Mesenchymal stem cell (in vitro differentiated cells and primary cell): ENCODE measurements around the gene AURKB.
A peak's percentile ranks its signal among the peaks of the same experiment; 100 is the strongest.

Source experiments
- DNase-seq: peaks from one replicate; pipeline ENCODE4 v3.0.0-alpha.2; 2013
- H2AFZ ChIP-seq: one replicate; pipeline ENCODE4 v1.6.1; 2013; ENCODE audit warnings: low read depth, mild to moderate bottlenecking, control low read depth, inconsistent platforms, low read length, moderate library complexity
- H2AK5ac ChIP-seq: 2 replicates; pipeline ENCODE4 v1.6.1; 2013; ENCODE audit warnings: low read length, moderate library complexity, mild to moderate bottlenecking, inconsistent platforms; ENCODE audit not compliant: severe bottlenecking
- H2BK120ac ChIP-seq: one replicate; pipeline ENCODE4 v1.6.1; 2013; ENCODE audit warnings: low read depth, mild to moderate bottlenecking, inconsistent platforms, low read length, moderate library complexity
- H2BK12ac ChIP-seq, 2 experiments: one replicate each; pipeline ENCODE4 v1.6.1; 2013; ENCODE audit warnings: inconsistent platforms in 2 of 2, low read length in 2 of 2, mild to moderate bottlenecking in 2 of 2, moderate library complexity in 2 of 2, control low read depth in 1 of 2
- H2BK15ac ChIP-seq: one replicate; pipeline ENCODE4 v1.6.1; 2013; ENCODE audit warnings: mild to moderate bottlenecking, low read depth, inconsistent platforms; ENCODE audit not compliant: poor library complexity, severe bottlenecking
- H2BK5ac ChIP-seq: 2 replicates; pipeline ENCODE4 v1.6.1; 2013; ENCODE audit warnings: low read depth, mild to moderate bottlenecking, low read length, control low read depth, inconsistent platforms; ENCODE audit not compliant: poor library complexity, severe bottlenecking
- H3K14ac ChIP-seq, 2 experiments: one replicate each; pipeline ENCODE4 v1.6.1; 2013; ENCODE audit warnings: inconsistent platforms in 2 of 2, low read length in 2 of 2, control low read depth in 1 of 2, mild to moderate bottlenecking in 1 of 2, moderate library complexity in 1 of 2
- H3K18ac ChIP-seq, 2 experiments: one replicate each; pipeline ENCODE4 v1.6.1; 2013; ENCODE audit warnings: inconsistent platforms in 2 of 2, low read length in 2 of 2, control low read depth in 1 of 2, low read depth in 1 of 2, mild to moderate bottlenecking in 1 of 2
- H3K23ac ChIP-seq, 2 experiments: one replicate each; pipeline ENCODE4 v1.6.1; 2013; ENCODE audit warnings: inconsistent platforms in 2 of 2, low read length in 2 of 2, mild to moderate bottlenecking in 2 of 2, moderate library complexity in 2 of 2, control low read depth in 1 of 2
- H3K27ac ChIP-seq: 2 replicates; pipeline ENCODE4 v1.5.1; 2013; ENCODE audit warnings: mild to moderate bottlenecking, moderate library complexity, low read length, control low read depth, inconsistent platforms; ENCODE audit not compliant: poor library complexity, severe bottlenecking
- H3K27me3 ChIP-seq, 2 experiments: 2 replicates each; pipeline versions ENCODE4 v1.6.1 to v1.7.0; 2013; ENCODE audit warnings: low read length in 2 of 2, mild to moderate bottlenecking in 2 of 2, moderate library complexity in 2 of 2, control low read depth in 1 of 2, inconsistent platforms in 1 of 2; ENCODE audit not compliant: control insufficient read depth in 1 of 2, insufficient read depth in 1 of 2
- H3K36me3 ChIP-seq, 2 experiments: 2 replicates each; pipeline versions ENCODE4 v1.6.1 to v1.7.0; 2013; ENCODE audit warnings: low read length in 2 of 2, control low read depth in 1 of 2, inconsistent platforms in 1 of 2, low read depth in 1 of 2, mild to moderate bottlenecking in 1 of 2; ENCODE audit not compliant: insufficient read depth in 2 of 2, control insufficient read depth in 1 of 2
- H3K4ac ChIP-seq, 2 experiments: one replicate each; pipeline ENCODE4 v1.6.1; 2013; ENCODE audit warnings: inconsistent platforms in 2 of 2, low read length in 2 of 2, mild to moderate bottlenecking in 2 of 2, moderate library complexity in 2 of 2, control low read depth in 1 of 2, low read depth in 1 of 2
- H3K4me1 ChIP-seq: 2 replicates; pipeline ENCODE4 v1.6.1; 2013; ENCODE audit warnings: low read depth, low read length, control low read depth; ENCODE audit not compliant: control insufficient read depth, insufficient read depth
- H3K4me2 ChIP-seq: 2 replicates; pipeline ENCODE4 v1.6.1; 2013; ENCODE audit warnings: low read length, mild to moderate bottlenecking, inconsistent platforms; ENCODE audit not compliant: poor library complexity, severe bottlenecking
- H3K4me3 ChIP-seq, 2 experiments: 2 replicates each; pipeline versions ENCODE4 v1.5.1 to v1.7.0; 2013; ENCODE audit warnings: low read length in 2 of 2, mild to moderate bottlenecking in 2 of 2, control low read depth in 1 of 2, low read depth in 1 of 2; ENCODE audit not compliant: insufficient read depth in 1 of 2
- H3K79me1 ChIP-seq: replicated peaks from 2 replicates; pipeline ENCODE4 v1.6.1; 2013; ENCODE audit warnings: mild to moderate bottlenecking, control low read depth, low read length, inconsistent platforms; ENCODE audit not compliant: poor library complexity, severe bottlenecking
- H3K9ac ChIP-seq: 2 replicates; pipeline ENCODE4 v1.7.0; 2013; ENCODE audit warnings: mild to moderate bottlenecking, low read length, moderate library complexity
- H3K9me3 ChIP-seq: 2 replicates; pipeline ENCODE4 v1.7.0; 2013; ENCODE audit warnings: mild to moderate bottlenecking, low read length; ENCODE audit not compliant: control insufficient read depth
- H4K8ac ChIP-seq: one replicate; pipeline ENCODE4 v1.6.1; 2013; ENCODE audit warnings: inconsistent platforms, mild to moderate bottlenecking, low read length, moderate library complexity
- H4K91ac ChIP-seq: one replicate; pipeline ENCODE4 v1.6.1; 2013; ENCODE audit warnings: mild to moderate bottlenecking, low read length, inconsistent platforms
- WGBS: methylation state at CpG from one replicate; pipeline ENCODE4 v1.1.7; 2013; ENCODE audit warnings: mixed read lengths; 5-methylcytosine and 5-hydroxymethylcytosine counted together

Gene AURKB

GRCh38 chr17:8249621-8250500 is 39.5 kb upstream of the AURKB start:
- no peak overlapping the region for H2BK15ac ChIP-seq
- peak overlapping the region; percentile 97 for H3K9ac ChIP-seq
- peak overlapping the region; percentile 50 for H3K27ac ChIP-seq
- H3K36me3 ChIP-seq, result peaks cover 7 to 13% of the 10 kb centered on the region in 2 experiments
- no peak overlapping the region for H3K4ac ChIP-seq
- no peak overlapping the region for H2AK5ac ChIP-seq
- WGBS, result 24% methylated on average over 10 of the region's 10 CpGs
- no peak overlapping the region for H2BK5ac ChIP-seq
- DNase-seq, result no peak
- H3K14ac ChIP-seq, result no peak overlapping the region
- peaks cover 40% of the 10 kb centered on the region for H3K79me1 ChIP-seq
- H3K4me1 ChIP-seq, result peaks cover 5% of the 10 kb centered on the region
- H3K18ac ChIP-seq, result no peak overlapping the region
- peak overlapping the region; percentile 88 to 99 for H3K4me3 ChIP-seq
- H3K27me3 ChIP-seq, result no peaks in the 10 kb centered on the region
- peak overlapping the region; percentile 53 for H4K91ac ChIP-seq
- no peak overlapping the region for H2BK120ac ChIP-seq
- H2BK12ac ChIP-seq, result no peak overlapping the region
- H3K23ac ChIP-seq, result no peak overlapping the region
- peak overlapping the region; percentile 74 for H2AFZ ChIP-seq
- peak overlapping the region; percentile 95 for H4K8ac ChIP-seq
- H3K4me2 ChIP-seq, result peak overlapping the region; percentile 95
- no peaks in the 10 kb centered on the region for H3K9me3 ChIP-seq

GRCh38 chr17:8248751-8249607 is 38.6 kb upstream of the AURKB start, which contains the start of gene PFAS:
PFAS (plus strand) TSS chr17:8249289; CDS start chr17:8253938, 4,649 bp downstream.
- H4K91ac ChIP-seq, result peak within 1 kb of the TSS; percentile 53
- no peak within 1 kb of the TSS for H2BK15ac ChIP-seq
- DNase-seq, result peak; percentile 94
- H2AK5ac ChIP-seq, result no peak within 1 kb of the TSS
- H2AFZ ChIP-seq, result peak within 1 kb of the TSS; percentile 74
- peak within 1 kb of the TSS; percentile 97 for H3K9ac ChIP-seq
- H3K18ac ChIP-seq, result peak within 1 kb of the TSS in 1 of 2 experiments; percentile 65
- H3K9me3 ChIP-seq, result no peaks in the 10 kb centered on the region
- under 1% methylated on average over 58 of the region's 58 CpGs for WGBS
- H3K27ac ChIP-seq, result peak within 1 kb of the TSS; percentile 84
- H3K4ac ChIP-seq, result no peak within 1 kb of the TSS
- H4K8ac ChIP-seq, result peak within 1 kb of the TSS; percentile 95
- H3K27me3 ChIP-seq, result no peaks in the 10 kb centered on the region
- peak within 1 kb of the TSS in 1 of 2 experiments; percentile 66 for H3K14ac ChIP-seq
- H3K79me1 ChIP-seq, result peaks cover 37% of the 10 kb centered on the region
- peaks cover 2 to 10% of the 10 kb centered on the region in 2 experiments for H3K36me3 ChIP-seq
- H2BK5ac ChIP-seq, result no peak within 1 kb of the TSS
- peak within 1 kb of the TSS; percentile 95 for H3K4me2 ChIP-seq
- no peak within 1 kb of the TSS for H2BK120ac ChIP-seq
- H3K4me3 ChIP-seq, result peak within 1 kb of the TSS; percentile 88 to 99
- H2BK12ac ChIP-seq, result no peak within 1 kb of the TSS
- H3K23ac ChIP-seq, result no peak within 1 kb of the TSS
- H3K4me1 ChIP-seq, result peaks cover 5% of the 10 kb centered on the region

DNA sequence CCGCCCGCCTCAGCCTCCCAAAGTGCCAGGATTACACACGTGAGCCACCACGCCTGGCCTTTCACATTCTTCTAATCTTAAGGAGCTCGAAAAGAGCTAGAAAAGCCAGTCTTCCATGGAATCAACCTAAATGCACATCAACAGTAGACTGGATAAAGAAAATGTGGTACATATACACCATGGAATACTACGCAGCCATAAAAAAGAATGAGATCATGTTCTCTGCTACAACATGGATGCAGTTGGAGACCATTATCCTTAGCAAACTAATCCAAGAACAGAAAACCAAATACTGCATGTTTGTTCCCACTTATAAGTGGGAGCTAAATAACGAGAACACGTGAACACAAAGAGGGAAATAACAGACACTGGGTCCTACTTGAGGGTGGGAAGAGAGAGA is 34.4 kb upstream of the AURKB start:
- no peaks in the 10 kb centered on the region for H3K27me3 ChIP-seq
- no peak overlapping the region for H3K4me2 ChIP-seq
- no peak overlapping the region for H4K8ac ChIP-seq
- no peak overlapping the region for H2AK5ac ChIP-seq
- H3K9ac ChIP-seq, result no peak overlapping the region
- no peak overlapping the region for H3K18ac ChIP-seq
- H3K27ac ChIP-seq, result no peak overlapping the region
- peaks cover 5% of the 10 kb centered on the region for H3K4me1 ChIP-seq
- no peak overlapping the region for H4K91ac ChIP-seq
- no peak for DNase-seq
- H2BK5ac ChIP-seq, result no peak overlapping the region
- no peak overlapping the region for H2AFZ ChIP-seq
- H3K36me3 ChIP-seq, result peaks cover 0 to 16% of the 10 kb centered on the region in 2 experiments
- no peak overlapping the region for H3K4ac ChIP-seq
- H3K79me1 ChIP-seq, result peaks cover 24% of the 10 kb centered on the region
- no peak overlapping the region for H3K14ac ChIP-seq
- H2BK120ac ChIP-seq, result no peak overlapping the region
- no peak overlapping the region for H2BK15ac ChIP-seq
- H3K23ac ChIP-seq, result no peak overlapping the region
- H3K9me3 ChIP-seq, result no peaks in the 10 kb centered on the region
- no peak overlapping the region for H3K4me3 ChIP-seq
- WGBS, result 93% methylated on average over 5 of the region's 8 CpGs
- H2BK12ac ChIP-seq, result no peak overlapping the region

- Histone ChIP-seq H3K36me3 (peaks cover 0 to 23% of the 10 kb centered on the region in 2 experiments), H3K18ac (no peak overlapping the region), H3K4me3 (no peak overlapping the region), H2BK12ac (no peak overlapping the region), H3K23ac (no peak overlapping the region), H4K8ac (no peak overlapping the region), H3K9me3 (no peaks in the 10 kb centered on the region), H3K27me3 (no peaks in the 10 kb centered on the region), H3K9ac (no peak overlapping the region), H4K91ac (no peak overlapping the region), H2AFZ (no peak overlapping the region), H2BK5ac (no peak overlapping the region), H3K27ac (no peak overlapping the region), H3K4me2 (no peak overlapping the region), H2AK5ac (no peak overlapping the region), H2BK15ac (no peak overlapping the region), H3K4ac (no peak overlapping the region), H2BK120ac (no peak overlapping the region), H3K14ac (no peak overlapping the region), H3K4me1 (peaks cover 5% of the 10 kb centered on the region), H3K79me1 (peaks cover 21% of the 10 kb centered on the region)
- no peak for DNase-seq
- WGBS, result 94% methylated on average over 5 of the region's 5 CpGs
Measured at GRCh38 chr17:8243827-8244226, 33.5 kb upstream of the AURKB start.
